CD4-positive, alpha-beta T cell treated with Interferon alpha-2 for 1 hour (primary cell): ENCODE results near the gene OR10H4.
"Not testable (repeated sequence)": the region's sequence is repeated elsewhere in the genome, so short reads cannot be mapped to it uniquely, and the experiment has no call there.

Experiments used
- DNase-seq, 2 donors: peaks; one replicate each; pipeline ENCODE4 v3.0.0-alpha.2; 2020 to 2022

The OR10H4 gene

DNA sequence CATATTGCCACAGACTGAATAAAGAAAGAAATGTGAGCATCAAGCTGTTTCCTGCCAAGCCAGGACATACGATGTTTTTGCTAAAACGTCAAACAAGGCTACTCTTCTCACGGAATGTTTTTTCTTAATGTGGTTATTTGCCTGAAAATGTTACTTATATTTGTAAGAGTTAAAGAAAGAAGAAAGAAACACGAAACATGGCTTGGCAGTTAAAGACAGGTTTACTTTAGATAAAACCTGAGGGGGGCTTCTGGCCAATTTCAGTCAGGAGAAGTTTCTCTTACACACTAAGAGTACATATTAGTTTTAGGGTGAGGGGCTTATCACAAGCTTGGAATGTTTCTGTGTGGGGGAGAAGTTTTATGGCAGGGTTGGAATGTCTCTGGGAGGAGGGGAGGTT is 4.4 kb upstream of the OR10H4 start:
- no peak for DNase-seq

DNA sequence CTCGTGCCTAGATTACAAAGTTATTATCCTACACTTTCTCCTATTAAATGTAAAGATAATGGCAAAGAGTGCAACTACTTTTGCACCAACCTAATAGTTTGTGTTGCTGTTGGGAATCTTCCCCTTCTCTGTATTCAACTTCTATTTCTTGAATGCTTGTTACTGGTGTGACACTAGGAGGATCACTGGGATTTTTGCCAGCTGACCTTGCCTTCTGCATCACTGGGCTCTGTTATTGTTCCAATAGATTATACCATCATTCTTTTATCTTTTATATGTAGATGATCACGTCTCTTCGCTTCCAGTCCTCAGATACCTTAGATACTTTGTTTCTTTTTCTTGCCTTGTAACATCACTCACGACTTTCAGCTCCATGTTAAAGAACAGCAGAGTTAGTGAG is 3.5 kb upstream of the OR10H4 start:
- no peak for DNase-seq

DNA sequence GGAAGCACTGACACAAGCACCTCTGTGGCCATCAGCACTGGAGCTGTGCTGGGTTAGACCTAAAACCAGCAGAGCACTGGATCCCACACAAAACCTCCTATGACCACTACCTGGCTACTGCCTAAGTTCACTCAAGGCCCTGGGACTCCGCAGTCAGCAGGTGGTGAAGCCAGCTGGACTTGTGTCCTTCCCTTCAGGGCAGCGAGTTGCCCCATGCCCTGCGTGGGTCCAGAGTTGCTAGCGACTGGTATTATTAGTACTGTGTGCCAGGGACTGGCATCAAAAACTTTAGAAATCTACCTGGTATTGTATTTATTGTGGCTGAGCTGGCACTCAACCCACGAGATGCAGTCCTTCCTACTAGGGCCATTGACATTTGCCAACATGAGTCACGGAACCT is 6.0 kb downstream of the OR10H4 start:
- DNase-seq = no peak

DNA sequence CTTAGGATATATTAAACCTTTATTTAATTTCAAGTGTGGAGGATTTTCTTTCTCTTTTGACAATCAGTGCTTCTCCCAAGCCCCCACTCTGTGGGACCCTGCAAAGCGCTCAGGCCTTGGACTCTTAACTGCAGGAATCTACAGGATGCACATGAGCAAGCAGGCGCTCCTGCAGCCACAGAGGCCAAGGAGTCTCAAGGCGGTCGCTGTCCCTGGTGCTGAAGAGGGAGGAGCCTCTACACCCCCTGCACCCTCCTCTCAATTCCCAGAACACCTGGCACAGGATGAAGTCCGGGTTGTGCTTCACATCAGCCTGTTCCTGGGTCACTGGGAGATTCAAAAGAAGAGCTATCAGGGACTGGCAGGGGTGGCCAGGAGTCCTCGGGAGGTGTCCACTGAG is 13.5 kb downstream of the OR10H4 start:
- DNase-seq = no peak

DNA sequence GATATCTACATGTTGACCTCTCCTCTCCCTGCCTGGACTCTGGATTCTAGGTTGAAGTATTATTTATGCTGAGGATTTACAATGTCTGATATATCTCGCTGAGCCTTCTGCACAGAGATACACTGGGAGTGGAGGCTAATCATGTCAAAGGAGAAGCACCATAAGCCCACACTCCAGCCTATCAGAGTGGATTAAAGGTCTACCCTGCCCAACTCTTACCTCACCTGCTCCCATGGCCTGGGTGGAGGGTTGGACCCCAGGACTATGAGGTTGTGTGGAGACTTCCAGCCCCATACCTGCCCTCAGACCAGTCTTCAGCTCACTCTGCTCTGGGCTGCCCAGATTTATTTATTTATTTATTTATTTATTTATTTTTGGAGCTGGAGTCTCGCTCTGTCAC is 15.4 kb downstream of the OR10H4 start:
- DNase-seq = no peak

DNA sequence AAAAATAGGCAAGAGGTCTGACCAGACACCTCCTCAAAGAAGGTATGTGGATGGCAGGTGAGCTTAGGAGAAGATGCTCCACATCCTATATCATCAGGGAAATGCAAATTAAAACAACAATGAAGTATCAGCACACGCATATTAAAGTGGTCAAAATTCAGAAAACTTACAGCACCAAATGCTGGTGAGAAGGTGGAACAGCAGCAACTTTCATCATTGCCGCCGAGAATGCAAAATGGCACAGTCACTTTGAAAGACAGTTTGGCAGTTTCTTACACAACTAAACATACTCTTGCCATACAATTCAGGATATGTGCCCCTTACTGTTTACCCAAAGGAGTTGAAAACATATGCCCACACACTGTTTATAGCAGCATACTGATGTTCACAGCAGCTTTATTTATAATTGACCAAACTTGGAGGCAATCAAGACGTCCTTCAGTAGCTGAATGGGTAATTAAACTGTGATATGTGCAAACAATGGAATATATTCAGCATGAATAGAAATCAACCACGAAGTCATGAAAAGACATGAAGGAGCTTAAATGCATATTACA is 22.5 kb downstream of the OR10H4 start:
- DNase-seq = no peak

DNA sequence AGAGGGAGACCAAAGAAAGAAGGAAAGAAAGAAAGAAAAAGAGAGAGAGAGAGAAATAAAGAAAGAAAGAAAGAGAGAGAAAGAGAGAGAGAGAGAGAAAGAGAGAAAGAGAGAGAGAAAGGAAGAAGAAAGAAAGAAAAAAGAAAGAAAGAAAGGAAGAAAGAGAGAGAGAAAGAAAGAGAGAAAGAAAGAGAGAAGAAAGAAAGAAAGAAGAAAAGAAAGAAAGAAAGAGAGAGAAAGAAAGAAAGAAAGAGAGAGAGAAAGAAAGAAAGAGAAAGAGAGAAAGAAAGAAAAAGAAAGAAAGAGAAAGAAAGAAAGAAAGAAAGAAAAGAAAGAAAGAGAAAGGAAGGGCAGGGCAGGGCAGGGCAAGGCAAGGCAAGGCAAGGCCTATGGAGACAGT is 23.2 kb downstream of the OR10H4 start:
- DNase-seq = not testable (repeated sequence)

DNA sequence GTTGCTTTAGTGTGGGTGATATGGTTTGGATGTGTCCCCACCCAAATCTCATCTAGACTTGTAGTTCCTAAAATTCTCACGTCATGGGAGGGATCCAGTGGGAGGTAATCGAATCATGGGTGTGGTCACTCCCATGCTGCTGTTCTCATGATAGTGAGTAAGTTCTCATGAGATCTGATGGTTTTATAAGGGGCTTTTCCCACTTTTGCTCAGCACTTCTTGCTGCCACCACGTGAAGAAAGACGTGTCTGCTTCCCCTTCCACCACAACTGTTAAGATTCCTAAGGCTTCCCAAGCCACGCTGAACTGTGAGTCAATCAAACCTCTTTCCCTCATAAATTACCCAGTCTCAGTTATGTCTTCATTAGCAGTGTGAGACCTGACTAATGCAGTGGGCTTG is 26.0 kb downstream of the OR10H4 start:
- DNase-seq = no peak

DNA sequence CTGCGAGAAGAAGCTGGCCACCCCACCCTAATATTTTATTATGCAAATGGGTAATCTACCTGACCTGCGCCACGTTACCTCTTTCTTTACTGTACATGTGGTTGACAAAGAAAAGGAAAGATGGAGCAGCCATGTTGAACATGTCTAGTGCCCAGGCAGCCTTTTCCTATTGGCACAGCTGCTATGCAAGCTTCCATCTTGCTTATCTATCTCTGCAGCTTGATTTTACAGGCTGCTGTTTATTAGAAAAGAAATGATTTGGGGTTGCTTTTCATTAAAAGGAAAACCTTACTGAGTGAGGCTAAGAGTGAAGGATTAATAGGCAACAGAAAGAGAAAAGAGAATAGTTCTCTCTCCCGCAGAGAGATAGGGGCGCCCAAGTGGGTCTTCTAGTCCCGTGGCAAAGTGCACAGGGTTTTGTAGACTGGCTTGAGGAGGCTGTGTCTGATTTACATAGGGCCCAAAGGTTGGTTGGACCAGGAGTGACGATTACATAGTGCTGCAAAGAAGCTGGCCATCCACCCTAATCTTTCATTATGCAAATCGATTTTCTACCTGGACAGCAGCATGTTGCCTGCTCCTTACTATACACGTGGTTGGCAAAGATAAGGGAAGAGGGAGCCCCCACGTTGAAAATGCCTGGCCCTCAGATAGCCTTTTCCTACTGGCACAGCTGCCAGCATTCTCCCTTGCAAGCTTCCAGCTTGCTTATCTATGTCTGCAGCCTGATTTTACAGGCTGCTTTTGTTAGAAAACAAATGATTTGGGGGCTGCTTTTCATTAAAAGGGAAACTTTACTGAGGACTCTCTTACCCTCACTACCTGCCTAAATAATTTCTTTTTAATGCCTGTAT is 28.3 kb downstream of the OR10H4 start:
- DNase-seq = no peak

DNA sequence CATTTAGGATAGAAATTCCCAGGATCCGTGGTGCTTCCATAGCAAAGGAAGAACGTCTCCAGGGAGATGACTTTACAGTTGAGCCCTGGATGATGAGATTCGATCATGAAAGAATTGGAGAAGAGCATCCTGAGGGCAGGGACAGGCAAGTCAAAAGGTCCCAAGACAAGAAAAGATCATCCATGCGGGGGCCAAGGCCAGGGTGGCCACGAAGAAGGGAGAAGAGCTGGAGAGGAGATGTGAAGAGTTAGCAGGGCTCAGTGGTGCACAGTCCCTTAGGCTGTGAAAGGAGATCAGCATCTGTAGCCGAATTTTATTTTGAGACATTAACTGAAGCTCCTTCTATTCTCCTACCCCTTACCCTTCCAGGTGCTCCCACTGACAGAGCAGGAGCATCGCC is 28.9 kb downstream of the OR10H4 start:
- DNase-seq = no peak

DNA sequence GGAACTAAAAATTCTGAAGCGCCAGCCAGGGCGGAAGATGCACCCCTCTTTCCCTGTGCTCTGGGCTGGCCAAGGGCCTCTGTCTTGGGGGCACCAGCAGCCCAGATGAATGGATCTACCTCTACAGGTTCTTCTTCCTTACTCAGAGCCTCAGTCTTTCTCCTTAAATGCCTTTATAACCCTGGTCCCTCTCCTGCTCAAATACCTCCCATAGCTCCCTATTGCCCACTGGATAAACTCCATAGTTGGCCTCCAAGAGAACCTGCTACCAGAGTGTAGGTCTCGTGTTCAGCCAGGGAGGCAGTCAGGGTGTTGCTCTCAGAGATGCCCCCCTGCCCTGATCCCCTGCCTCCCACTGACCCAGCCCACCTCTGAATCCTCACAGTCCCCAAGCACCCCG is 30.5 kb downstream of the OR10H4 start:
- DNase-seq = no peak

DNA sequence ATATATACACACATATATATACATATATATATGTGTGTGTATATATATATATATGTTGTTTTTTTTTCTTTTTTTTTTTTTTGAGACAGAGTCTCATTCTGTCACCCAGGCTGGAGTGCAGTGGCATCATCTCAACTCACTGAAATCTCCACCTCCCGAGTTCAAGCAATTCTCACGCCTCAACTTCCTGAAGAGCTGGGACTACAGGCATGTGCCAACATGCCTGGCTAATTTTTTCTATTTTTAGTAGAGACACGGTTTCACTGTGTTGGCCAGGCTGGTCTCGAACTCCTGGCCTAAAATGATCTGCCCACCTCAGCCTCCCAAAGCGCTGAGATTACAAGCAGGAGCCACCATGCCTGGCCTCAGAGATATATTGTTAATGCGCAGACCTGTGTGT is 37.0 kb downstream of the OR10H4 start:
- not testable (repeated sequence) for DNase-seq

DNA sequence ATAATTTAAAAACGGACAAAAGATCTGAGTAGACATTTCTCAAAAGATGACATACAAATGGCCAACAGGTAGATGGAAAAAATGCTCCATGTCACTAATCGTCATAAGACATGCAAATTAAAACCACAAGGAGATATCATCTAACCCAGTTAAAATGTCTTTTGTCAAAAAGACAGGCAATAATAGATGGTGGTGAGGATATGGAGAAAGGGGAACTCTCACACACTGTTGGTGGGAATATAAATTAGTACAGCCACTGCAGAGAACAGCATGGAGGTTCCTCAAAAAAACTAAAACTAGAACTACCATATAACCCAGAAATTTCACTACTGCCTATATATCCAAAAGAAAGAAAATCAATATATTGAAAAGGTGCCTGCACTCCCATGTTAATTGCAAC is 37.9 kb downstream of the OR10H4 start:
- DNase-seq = peak in 1 of 2 donors; percentile 4

DNA sequence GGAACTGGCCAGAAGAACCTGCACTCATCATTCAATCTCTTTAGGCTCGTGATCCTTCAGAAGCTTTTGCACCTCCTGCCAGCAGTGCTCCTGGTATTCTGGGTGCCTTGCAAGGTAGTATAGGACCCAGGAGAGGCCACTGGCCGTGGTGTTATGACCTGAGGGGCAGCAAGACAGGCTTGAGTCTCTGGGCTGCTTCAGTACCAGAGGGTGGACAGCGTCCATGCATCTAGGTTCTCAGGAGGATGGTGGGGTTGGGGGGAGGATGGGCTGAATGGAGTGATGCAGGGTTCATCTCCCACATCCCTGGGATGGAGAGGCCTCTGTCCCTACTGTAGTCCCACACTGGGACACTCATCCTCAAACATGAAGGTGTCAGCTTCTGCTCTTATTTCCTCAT is 41.1 kb downstream of the OR10H4 start:
- no peak for DNase-seq

DNA sequence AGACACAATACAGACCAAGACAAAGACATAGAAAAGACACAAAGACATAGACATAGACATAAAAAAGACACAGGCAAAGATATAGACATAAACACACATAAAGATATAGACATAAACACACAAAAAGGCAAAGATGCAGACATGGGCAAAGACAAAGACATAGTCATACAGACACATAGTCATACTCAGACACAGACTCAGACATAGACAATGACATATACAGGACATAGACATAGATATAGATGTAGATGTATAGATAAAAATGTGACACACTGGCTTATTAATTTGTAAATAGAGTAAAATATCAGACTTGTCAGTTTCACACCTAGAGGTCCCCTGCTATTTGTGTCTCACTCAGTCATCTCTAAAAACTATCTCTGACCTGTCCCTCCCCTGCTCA is 42.8 kb downstream of the OR10H4 start:
- no peak for DNase-seq

DNA sequence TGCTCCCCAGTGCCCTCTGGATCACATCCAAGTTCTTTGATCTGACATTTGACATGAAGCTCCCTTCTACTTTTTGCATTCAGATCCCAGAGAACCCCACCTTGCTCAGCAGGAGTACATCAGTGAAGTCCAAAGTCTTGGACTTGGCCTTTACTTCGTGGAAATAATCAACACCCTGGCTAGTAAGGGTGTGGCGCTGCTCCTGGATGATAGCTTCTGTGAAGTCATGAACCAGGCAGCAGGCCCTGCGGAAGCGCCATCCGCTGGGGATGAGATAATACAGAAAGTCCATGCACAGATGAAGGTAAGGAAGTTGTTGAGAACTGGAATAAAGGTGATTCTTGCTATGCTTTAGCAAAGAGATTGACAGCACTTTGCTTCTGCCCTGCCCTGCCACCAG is 43.2 kb downstream of the OR10H4 start:
- no peak for DNase-seq

DNA sequence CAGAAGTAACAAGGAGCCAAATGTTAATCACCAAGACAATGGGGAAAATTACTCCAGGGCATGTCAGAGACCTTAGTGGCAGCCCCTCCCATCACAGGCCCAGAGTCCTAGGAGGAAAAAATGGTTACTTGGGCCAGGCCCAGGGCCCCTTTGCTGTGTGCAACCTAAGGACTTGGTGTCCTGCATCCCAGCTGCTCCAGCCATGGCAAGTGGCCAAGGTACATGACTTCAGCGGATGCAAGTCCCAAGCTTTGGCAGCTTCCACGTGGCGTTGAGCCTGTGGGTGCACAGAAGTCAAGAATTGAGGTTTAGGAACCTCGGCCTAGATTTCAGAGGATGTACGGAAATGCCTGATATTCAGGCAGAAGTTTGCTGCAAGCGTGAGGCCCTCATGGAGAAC is 46.7 kb downstream of the OR10H4 start:
- no peak for DNase-seq

DNA sequence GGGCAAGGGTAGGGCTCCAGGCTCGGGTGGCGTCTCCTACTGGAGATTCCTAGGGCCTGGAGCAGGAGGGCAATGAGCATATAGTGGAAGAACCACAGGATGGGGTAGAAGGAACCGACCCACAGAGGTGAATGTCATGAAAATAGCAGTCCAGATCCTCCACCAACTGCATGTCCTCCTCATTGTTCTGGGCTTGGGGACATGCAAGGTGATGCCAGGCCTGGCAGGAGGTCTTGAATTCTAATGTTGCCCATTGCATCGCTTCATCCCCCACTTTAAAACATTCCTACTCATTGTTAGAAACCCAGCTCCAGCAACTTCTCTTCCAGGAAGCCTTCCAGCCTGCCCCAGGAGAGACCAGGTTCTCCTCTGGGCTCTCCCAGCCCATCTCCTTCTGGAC is 49.4 kb downstream of the OR10H4 start:
- no peak for DNase-seq
